Measurements from ENCODE around the gene RAB18.
"Not testable (repeated sequence)": the region's sequence is repeated elsewhere in the genome, so short reads cannot be mapped to it uniquely, and the experiment has no call there.

RAB18 gene

DNA sequence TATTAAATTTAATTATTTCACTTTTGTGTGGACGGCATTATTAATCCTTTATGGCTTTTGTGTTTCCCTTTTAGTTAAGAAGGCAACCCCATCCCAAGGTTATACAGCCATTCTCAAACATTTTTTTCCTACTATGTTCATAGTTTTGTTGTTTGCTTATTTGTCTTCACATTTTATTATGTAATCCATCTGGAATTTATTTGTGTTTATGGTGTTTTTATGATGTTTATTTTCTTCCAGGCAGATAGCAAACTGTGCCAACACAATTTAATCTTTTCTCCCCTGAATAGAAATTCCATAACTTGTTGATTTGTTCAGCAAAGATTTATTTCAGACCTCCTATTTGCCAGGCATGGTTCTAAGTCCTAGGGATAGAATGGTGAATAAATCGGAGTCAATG, 42.9 kb downstream of the RAB18 start:
- no peak for DNase-seq (ENCODE audit: low read depth)

DNA sequence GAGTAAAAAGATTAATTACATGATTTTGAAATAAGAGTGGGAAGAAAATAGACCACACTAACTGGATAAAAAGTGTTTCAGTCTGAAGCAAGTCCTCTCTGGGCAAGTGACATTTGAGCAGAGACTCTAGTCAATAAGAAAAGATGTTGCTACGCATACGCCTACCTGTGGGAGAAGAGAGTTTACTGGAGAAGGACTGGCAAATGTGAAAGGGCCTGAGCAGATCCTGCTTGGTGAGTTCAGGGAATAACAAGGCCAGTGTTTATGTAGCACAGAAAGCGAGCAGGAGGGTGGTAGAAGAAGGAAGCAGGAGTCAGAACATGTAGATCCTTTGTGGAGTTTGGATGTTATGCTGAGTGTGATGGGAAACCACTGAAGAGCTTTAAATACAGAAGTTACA, 43.4 kb downstream of the RAB18 start:
- no peak for DNase-seq (ENCODE audit: low read depth)

DNA sequence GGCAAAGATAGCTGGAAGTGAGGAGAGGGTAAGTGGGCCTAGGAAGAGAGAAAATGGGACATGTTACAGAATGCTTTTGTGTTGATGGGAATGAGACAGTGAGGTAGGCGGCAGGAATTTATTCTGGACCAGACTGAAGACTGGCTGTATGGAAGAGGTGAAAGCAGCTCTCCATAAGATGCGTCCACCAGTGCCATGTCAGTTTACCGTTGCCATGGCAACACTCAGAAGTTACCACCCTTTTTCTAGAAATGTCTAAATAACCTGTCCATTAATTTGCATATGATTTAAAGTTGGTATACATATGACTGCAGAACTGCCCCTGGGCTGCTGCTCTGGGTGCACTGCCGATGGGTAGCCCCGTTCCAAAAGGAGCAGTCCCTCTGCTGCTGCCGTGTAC, 46.7 kb downstream of the RAB18 start:
- DNase-seq (ENCODE audit: low read depth), result no peak

DNA sequence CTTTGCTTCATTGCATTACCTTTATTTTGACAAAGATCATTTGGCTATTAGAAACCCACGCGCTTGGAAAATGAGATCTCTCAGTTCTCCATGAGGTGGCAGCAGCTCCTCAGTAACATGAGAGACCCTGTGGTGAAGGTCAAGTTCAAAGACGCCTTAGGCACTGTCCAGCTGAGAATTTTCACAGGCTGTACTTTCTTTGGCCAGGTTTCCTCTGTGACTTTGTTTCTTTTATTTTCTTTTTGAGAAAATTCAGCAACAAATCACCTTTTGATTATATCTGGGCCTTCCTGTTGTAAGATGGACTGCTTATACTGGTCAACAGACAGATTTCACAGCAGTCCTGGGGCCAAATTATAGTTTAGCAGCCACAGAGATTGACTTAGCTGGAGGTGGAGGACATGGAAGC, 54.5 kb downstream of the RAB18 start:
- DNase-seq (ENCODE audit: low read depth), result no peak

DNA sequence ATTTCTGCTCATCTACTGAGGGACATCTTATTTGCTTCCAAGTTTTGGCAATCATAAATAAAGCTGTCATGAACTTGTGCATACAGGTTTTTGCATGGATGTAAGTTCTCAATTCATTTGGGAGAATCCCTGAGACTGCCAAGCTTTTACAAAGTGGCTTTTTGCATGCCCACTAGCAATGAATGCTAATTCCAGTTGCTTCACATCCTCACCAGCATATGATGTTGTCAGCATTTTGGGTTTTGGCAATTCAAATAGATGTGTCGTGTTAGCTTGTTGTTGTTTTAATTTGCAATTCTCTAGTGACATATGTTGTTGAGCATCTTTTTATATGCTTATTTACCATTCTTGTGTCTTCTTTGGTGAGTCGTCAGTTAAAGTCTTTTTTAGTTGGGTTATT, 57.2 kb downstream of the RAB18 start:
- no peak for DNase-seq (ENCODE audit: low read depth)

DNA sequence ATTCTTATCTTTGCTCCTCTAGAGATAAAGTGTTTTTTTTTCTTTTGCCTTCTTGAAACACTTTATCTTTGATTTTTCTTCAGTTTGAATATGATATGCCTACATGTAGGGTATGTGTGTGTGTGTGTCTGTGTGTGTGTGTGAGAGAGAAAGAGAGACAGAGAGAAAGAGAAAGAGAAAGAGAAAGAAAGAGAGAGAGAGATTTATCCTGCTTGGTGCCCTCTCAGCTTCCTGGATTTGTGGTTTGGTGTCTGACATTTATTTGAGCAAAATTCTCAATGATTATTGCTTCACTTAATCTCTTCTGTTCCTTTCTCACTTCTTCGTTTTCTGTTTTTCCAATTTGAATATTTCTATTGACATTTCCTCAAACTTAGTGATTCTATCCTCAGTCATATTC, 60.3 kb downstream of the RAB18 start:
- no peak for DNase-seq (ENCODE audit: low read depth)

DNA sequence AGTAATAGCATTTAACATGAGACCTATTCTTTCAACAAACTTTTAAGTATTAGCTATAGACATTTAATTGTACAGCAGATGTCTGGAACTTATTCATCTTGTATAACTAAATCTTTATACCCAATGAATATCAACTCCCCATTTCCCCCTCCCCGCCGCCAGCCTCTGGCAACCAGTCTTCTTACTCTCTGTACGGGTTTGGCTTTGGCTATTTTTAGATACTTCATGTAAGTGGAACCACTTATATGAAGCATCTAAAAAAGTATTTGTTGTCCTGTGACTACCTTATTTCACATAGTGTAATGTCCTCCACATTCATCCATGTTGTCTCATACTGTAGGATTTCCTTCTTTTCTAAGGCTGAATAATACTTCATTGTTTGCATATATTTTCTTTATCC, 60.8 kb downstream of the RAB18 start:
- DNase-seq (ENCODE audit: low read depth), result no peak

DNA sequence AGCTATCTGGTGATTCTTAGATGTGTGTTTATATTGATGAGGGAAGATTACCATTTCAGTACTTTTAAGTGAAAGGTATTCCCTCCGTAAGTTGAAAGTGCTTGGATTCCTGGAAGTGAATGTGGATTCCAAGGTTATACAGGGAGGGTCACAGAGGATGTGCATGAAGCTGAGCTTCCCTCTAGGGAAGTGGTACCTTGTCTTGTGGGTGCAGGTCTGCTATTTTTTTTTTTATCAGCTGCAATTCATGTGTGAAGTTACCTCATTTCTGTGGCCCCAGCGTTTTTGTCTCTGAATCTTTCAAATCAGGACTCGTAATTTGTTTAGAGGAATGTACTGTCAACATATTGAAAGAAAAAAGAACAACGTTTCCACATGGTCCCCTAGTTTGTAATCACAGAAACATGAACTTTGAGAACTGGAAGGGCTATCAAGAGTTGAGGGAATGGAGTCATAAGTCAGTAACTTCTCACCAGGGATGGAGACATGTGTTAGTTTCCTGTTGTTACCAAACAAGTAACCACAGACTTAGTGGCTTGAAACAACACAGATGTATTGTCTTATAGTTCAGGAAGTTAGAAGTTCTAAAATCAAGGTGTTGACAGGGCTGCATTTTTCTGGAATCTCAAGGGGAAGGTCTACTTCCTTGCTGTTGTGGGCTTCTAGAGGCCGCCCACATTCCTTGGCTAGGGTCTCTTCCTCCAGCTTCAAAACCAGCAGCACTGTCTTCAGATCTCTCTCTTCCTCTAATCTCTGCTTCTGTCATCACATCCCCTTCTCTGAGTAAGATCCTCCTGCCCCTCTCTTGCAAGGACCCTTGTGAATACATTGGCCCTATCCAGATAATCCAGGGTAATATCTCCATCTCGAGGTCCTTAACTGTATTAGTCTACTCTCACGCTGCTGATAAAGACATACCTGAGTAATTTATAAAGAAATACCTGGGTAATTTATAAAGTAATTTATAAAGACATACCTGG, 64.4 kb downstream of the RAB18 start:
- DNase-seq (ENCODE audit: low read depth), result no peak

DNA sequence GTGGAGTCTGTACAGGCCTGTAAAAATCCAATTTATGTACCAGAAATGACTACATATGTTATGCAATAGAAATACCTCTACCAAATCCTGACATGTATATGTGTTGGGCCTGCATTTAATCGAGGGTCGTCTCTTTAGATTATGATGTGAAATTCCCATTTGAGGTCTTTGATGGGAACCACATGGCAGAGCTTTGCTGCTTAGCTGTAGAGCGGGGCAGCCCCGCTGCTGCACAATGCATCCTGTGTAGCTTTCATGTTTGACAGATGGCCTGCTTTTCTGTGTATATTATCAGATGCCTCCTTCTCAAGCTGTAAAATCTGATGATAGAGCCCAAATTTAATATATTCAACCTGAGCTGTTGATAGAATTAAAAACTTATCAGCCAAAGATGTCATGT, 65.8 kb downstream of the RAB18 start:
- no peak for DNase-seq (ENCODE audit: low read depth)

DNA sequence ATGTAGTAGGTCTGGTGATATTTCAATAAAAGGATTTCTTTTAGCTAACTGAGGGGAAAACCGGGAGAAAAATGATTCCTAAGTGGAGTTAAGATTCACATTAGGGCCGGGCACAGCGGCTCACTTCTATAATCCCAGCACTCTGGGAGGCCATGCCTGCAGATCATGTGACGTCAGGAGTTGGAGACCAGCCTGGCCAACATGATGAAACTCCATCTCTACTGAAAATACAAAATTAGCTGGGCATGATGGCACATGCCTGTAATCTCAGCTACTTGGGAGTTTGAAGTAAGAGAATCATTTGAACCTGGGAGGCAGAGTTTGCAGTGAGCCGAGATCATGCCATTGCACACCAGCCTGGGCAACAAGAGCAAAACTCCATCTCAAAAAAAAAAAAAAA, 72.9 kb downstream of the RAB18 start:
- DNase-seq (ENCODE audit: low read depth), result not testable (repeated sequence)

DNA sequence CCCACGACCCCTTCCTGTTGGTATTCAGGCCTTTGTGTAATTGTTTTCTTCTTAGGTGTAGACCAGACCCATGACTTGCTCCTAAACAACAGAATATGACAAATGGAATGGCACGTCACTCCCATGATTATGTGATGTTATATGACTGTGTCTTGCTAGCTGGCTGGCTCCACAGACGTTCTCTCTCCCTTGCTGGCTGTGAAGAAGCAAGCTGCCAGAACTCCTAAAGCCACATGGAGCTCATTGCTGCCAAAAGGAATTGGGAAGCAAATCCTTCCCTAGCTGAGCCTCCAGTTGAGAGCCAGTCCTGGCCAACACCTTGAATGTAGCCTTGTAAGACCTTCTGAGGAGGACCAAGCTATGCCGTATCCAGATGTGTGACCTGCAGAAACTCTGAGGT, 74.2 kb downstream of the RAB18 start:
- no peak for DNase-seq (ENCODE audit: low read depth)

DNA sequence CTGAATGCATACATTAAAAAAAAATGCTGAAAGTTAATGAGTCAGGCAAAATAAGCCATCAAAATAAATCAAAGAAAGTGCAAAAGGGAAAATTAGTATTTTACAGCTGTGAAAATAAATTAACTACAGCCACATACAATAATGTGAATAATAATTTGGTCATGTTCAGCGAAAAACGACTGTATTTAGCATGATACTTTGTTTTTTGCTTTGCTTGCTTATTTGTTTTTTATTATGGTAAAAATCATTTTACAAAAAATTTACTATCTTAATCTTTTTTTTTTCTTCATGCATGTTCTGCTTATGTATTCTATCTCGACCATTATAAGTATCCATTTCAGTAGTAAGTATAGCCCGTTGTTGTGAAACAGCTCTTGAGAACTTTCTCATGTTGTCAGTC, 77.1 kb downstream of the RAB18 start:
- DNase-seq (ENCODE audit: low read depth), result no peak

DNA sequence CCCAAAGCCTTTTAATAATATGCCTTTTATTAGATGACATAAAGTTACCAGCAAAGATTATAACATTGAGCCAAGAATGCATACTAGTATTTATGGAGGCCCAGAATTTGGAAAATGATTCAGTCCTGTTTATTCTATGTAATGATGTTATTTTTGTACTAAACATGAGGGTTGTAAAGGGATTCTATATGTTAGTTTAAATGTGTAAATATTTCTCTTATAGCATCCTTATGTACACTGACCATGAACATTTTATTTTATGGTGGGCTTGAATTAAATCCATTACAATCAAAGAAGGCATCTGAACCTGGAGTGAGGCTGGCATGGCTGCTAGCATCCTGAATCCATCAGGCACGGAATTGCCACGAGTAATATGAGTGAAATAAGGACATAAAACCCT, 80.2 kb downstream of the RAB18 start:
- no peak for DNase-seq (ENCODE audit: low read depth)

Measured in stimulated activated CD8-positive, alpha-beta memory T cell treated with anti-CD3 and anti-CD28 coated beads, Interleukin-12 subunit alpha, Interleukin-12 subunit beta, amount 100 ng/mL, for 1 hour (primary cell).